Tibial nerve (tissue), 3 donors: ENCODE results near the gene SEMA3B.

ENCODE experiments used
- POLR2A ChIP-seq, 2 donors: fragments of 450-650 bp; IDR thresholded peaks; one replicate each; pipeline ENCODE4 v1.6.1; 2017; ENCODE audit warnings: antibody characterized with exemption in 2 of 2, mild to moderate bottlenecking in 2 of 2, moderate library complexity in 2 of 2
- TF ChIP-seq, protein P1 (sequence below), 5 experiments: fragments of 200-600 bp in 3 of 5; fragments of 450-650 bp in 2 of 5; sonication (generic) in 3 of 5; IDR thresholded peaks; one replicate each; pipeline ENCODE4 v1.5.1; 2016 to 2019; ENCODE audit warnings: antibody characterized with exemption in 5 of 5, mild to moderate bottlenecking in 3 of 5, moderate library complexity in 2 of 5

DNA sequence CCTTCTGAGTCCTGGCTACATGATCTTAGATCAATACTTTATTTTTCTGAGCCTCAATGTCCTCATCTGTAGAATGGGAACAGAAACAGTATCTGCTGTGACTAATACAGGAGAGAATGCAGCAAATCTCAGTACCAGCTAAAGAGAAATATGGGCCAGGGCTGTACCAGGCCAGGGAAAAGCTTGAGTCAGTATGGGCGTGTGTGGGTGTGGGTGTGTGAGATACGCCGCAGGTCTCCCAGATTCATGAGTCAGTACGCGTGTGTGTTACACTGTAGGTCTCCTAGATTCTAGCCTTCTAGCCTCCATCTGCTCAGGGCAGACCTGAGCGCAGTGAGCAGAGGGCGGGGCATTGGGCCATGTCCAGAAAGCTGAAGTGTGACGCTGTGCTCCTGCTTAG is 17.7 kb upstream of the SEMA3B start:
- no peak for TF ChIP-seq POLR2A (IDR thresholded peaks at IDR 0.05)
- TF ChIP-seq, protein P1, sequence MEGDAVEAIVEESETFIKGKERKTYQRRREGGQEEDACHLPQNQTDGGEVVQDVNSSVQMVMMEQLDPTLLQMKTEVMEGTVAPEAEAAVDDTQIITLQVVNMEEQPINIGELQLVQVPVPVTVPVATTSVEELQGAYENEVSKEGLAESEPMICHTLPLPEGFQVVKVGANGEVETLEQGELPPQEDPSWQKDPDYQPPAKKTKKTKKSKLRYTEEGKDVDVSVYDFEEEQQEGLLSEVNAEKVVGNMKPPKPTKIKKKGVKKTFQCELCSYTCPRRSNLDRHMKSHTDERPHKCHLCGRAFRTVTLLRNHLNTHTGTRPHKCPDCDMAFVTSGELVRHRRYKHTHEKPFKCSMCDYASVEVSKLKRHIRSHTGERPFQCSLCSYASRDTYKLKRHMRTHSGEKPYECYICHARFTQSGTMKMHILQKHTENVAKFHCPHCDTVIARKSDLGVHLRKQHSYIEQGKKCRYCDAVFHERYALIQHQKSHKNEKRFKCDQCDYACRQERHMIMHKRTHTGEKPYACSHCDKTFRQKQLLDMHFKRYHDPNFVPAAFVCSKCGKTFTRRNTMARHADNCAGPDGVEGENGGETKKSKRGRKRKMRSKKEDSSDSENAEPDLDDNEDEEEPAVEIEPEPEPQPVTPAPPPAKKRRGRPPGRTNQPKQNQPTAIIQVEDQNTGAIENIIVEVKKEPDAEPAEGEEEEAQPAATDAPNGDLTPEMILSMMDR (IDR thresholded peaks at IDR 0.05): no peak
